ENCODE data around the gene SMNDC1.

Gene SMNDC1

GRCh38 chr10:110307805-110308204 lies 3.1 kb upstream of the SMNDC1 start:
- peaks cover 12% of the 10 kb centered on the region; the same call in 1 of the 2 replicates for H4K20me1 ChIP-seq (ENCODE audit: insufficient read depth, low read length)
- peaks cover 19% of the 10 kb centered on the region for H3K79me2 ChIP-seq (ENCODE audit: insufficient read depth, low read length)
- H3K4me3 ChIP-seq (ENCODE audit: low read depth in 1 of 2, low read length in 2 of 2), result no peak overlapping the region
- H2AFZ ChIP-seq (ENCODE audit: low read depth, low read length), result no peak overlapping the region
- H3K27me3 ChIP-seq (ENCODE audit: insufficient read depth, low read length, poor library complexity), result no peaks in the 10 kb centered on the region
- peaks cover 22% of the 10 kb centered on the region for H3K4me1 ChIP-seq (ENCODE audit: insufficient read depth, low read length)
- DNase-seq (no peak), ATAC-seq (ENCODE audit: insufficient read depth, low read depth) (no peak)
- no peak for TF ChIP-seq CTCF (IDR thresholded peaks at IDR 0.05; ENCODE audit: borderline replicate concordance, extremely low read depth, low read length, poor library complexity, severe bottlenecking)
- no peak for TF ChIP-seq EZH2 (IDR thresholded peaks at IDR 0.05; ENCODE audit: borderline replicate concordance, low read depth, low read length, severe bottlenecking)
- peaks cover 8% of the 10 kb centered on the region for H3K36me3 ChIP-seq (ENCODE audit: insufficient read depth, low read length)
- H3K9ac ChIP-seq (ENCODE audit: low read depth, low read length), result no peak overlapping the region
- no peaks in the 10 kb centered on the region for H3K9me3 ChIP-seq (ENCODE audit: insufficient read depth, low read length, severe bottlenecking)
- H3K27ac ChIP-seq (ENCODE audit: low read length), result no peak overlapping the region
- no peak overlapping the region for H3K4me2 ChIP-seq (ENCODE audit: insufficient read depth, low read length)

- H3K36me3 ChIP-seq (ENCODE audit: insufficient read depth, low read length), result peaks cover 22% of the 10 kb centered on the region
- no peak overlapping the region for H3K4me3 ChIP-seq (ENCODE audit: low read depth in 1 of 2, low read length in 2 of 2)
- ATAC-seq (ENCODE audit: insufficient read depth, low read depth) (no peak), DNase-seq (no peak)
- peak overlapping the region; percentile 54; the same call in 1 of the 2 replicates for H2AFZ ChIP-seq (ENCODE audit: low read depth, low read length)
- TF ChIP-seq CTCF (IDR thresholded peaks at IDR 0.05; ENCODE audit: borderline replicate concordance, extremely low read depth, low read length, poor library complexity, severe bottlenecking), result no peak
- no peak for TF ChIP-seq EZH2 (IDR thresholded peaks at IDR 0.05; ENCODE audit: borderline replicate concordance, low read depth, low read length, severe bottlenecking)
- no peak overlapping the region for H3K9ac ChIP-seq (ENCODE audit: low read depth, low read length)
- H3K4me2 ChIP-seq (ENCODE audit: insufficient read depth, low read length), result peak overlapping the region; percentile 73; the same call in 1 of the 2 replicates
- peaks cover 35% of the 10 kb centered on the region for H3K4me1 ChIP-seq (ENCODE audit: insufficient read depth, low read length)
- peaks cover 20% of the 10 kb centered on the region; the same call in 1 of the 2 replicates for H4K20me1 ChIP-seq (ENCODE audit: insufficient read depth, low read length)
- H3K79me2 ChIP-seq (ENCODE audit: insufficient read depth, low read length), result peaks cover 33% of the 10 kb centered on the region
- no peaks in the 10 kb centered on the region for H3K9me3 ChIP-seq (ENCODE audit: insufficient read depth, low read length, severe bottlenecking)
- no peak overlapping the region for H3K27ac ChIP-seq (ENCODE audit: low read length)
- no peaks in the 10 kb centered on the region for H3K27me3 ChIP-seq (ENCODE audit: insufficient read depth, low read length, poor library complexity)
Measured at GRCh38 chr10:110306452-110306768, 1.7 kb upstream of the SMNDC1 start.

GRCh38 chr10:110305767-110306451 lies 1.2 kb upstream of the SMNDC1 start:
- Histone ChIP-seq H3K4me3 (ENCODE audit: low read depth in 1 of 2, low read length in 2 of 2) (peak overlapping the region in 1 of 2 experiments; percentile 79; a peak in 1 of 4 replicates), H3K79me2 (ENCODE audit: insufficient read depth, low read length) (peaks cover 38% of the 10 kb centered on the region), H3K27ac (ENCODE audit: low read length) (no peak overlapping the region), H3K9ac (ENCODE audit: low read depth, low read length) (peak overlapping the region; percentile 12; the same call in 1 of the 2 replicates), H3K4me2 (ENCODE audit: insufficient read depth, low read length) (peak overlapping the region; percentile 73), H3K27me3 (ENCODE audit: insufficient read depth, low read length, poor library complexity) (no peaks in the 10 kb centered on the region), H4K20me1 (ENCODE audit: insufficient read depth, low read length) (peaks cover 25% of the 10 kb centered on the region; the same call in 1 of the 2 replicates), H3K4me1 (ENCODE audit: insufficient read depth, low read length) (peaks cover 40% of the 10 kb centered on the region), H3K9me3 (ENCODE audit: insufficient read depth, low read length, severe bottlenecking) (no peaks in the 10 kb centered on the region), H2AFZ (ENCODE audit: low read depth, low read length) (peak overlapping the region; percentile 54), H3K36me3 (ENCODE audit: insufficient read depth, low read length) (peaks cover 27% of the 10 kb centered on the region)
- TF ChIP-seq CTCF (IDR thresholded peaks at IDR 0.05; ENCODE audit: borderline replicate concordance, extremely low read depth, low read length, poor library complexity, severe bottlenecking) (peak; percentile 73), EZH2 (IDR thresholded peaks at IDR 0.05; ENCODE audit: borderline replicate concordance, low read depth, low read length, severe bottlenecking) (no peak)
- ATAC-seq (ENCODE audit: insufficient read depth, low read depth) (peak; percentile 61), DNase-seq (peak; percentile 61)
